Spleen (tissue), 11 donors: ENCODE measurements around the gene RET. TPM values are rescaled to one million over a fixed set of nuclear protein-coding genes. Genes with fewer than 3 reads are reported as not detected.
A peak's percentile ranks its signal among the peaks of the same experiment; 100 is the strongest.

Experiments
- DNase-seq: peaks from one replicate; pipeline ENCODE4 v3.0.0-alpha.2; 2020
- H3K27ac ChIP-seq, 8 donors: fragments of 200-600 bp; sonication (generic) in 7 of 8; 1 replicate in 4 of 8; 2 replicates in 4 of 8; pipeline versions ENCODE4 v1.5.0 to v1.8.0; 2016 to 2021; ENCODE audit warnings: inconsistent platforms in 4 of 8, mild to moderate bottlenecking in 4 of 8, moderate library complexity in 1 of 8
- H3K27me3 ChIP-seq, 7 donors: fragments of 200-600 bp; sonication (generic) in 6 of 7; replicated peaks in 1 of 7; 1 replicate in 4 of 7; 2 replicates in 3 of 7; pipeline versions ENCODE4 v1.5.0 to v1.8.0; 2016 to 2021; ENCODE audit warnings: inconsistent platforms in 3 of 7, mild to moderate bottlenecking in 1 of 7
- H3K36me3 ChIP-seq, 6 donors: fragments of 200-600 bp; sonication (generic) in 5 of 6; 1 replicate in 4 of 6; 2 replicates in 2 of 6; pipeline versions ENCODE4 v1.5.0 to v1.8.0; 2016 to 2021; ENCODE audit warnings: inconsistent platforms in 2 of 6
- H3K4me1 ChIP-seq, 6 donors: fragments of 200-600 bp; sonication (generic) in 5 of 6; 1 replicate in 3 of 6; 2 replicates in 3 of 6; pipeline versions ENCODE4 v1.5.0 to v1.8.0; 2016 to 2021; ENCODE audit warnings: inconsistent platforms in 3 of 6
- H3K4me3 ChIP-seq, 8 donors: fragments of 200-600 bp; sonication (generic) in 7 of 8; 1 replicate in 4 of 8; 2 replicates in 4 of 8; pipeline versions ENCODE4 v1.5.0 to v1.8.0; 2016 to 2021; ENCODE audit warnings: inconsistent platforms in 4 of 8, mild to moderate bottlenecking in 4 of 8, moderate library complexity in 2 of 8
- H3K9me3 ChIP-seq, 8 donors: fragments of 200-600 bp; sonication (generic) in 7 of 8; 1 replicate in 4 of 8; 2 replicates in 4 of 8; pipeline versions ENCODE4 v1.5.0 to v1.8.0; 2016 to 2021; ENCODE audit warnings: inconsistent platforms in 4 of 8
- CTCF ChIP-seq, 11 experiments: fragments of 200-600 bp in 7 of 11; fragments of 450-650 bp in 4 of 11; sonication (generic) in 4 of 11; IDR thresholded peaks in 8 of 11; conservative IDR thresholded peaks in 3 of 11; 1 replicate in 7 of 11; 2 replicates in 4 of 11; pipeline versions ENCODE4 v1.4.0 to v1.8.0; 2016 to 2021; ENCODE audit warnings: antibody characterized with exemption in 11 of 11, inconsistent platforms in 4 of 11, mild to moderate bottlenecking in 1 of 11
- POLR2A ChIP-seq, 3 donors: fragments of 450-650 bp; IDR thresholded peaks; one replicate each; pipeline ENCODE4 v1.5.1; 2017; ENCODE audit warnings: antibody characterized with exemption in 3 of 3, mild to moderate bottlenecking in 1 of 3
- POLR2AphosphoS5 ChIP-seq, 3 donors: sonication (generic); formaldehyde crosslinking; IDR thresholded peaks; one replicate each; pipeline ENCODE4 v1.5.1; 2017; ENCODE audit warnings: antibody characterized with exemption in 3 of 3
- WGBS, 5 donors: extraction: QIAGEN DNeasy Blood & Tissue Kit in 3 of 5; methylation state at CpG; one replicate each; pipeline versions ENCODE4 v1.1.5 to v1.1.7; 2013 to 2018; 5-methylcytosine and 5-hydroxymethylcytosine counted together
- intact Hi-C: fragments of 100-400 bp; cut with DNase I; formaldehyde crosslinking; loops from one replicate; pipeline ENCODE4 v1.15.0; 2023; ENCODE audit warnings: low total_unique reads
- polyA plus RNA-seq, 3 donors: library from polyadenylated mRNA; stranded (reverse); fragments of 200-250 nt; gene quantifications; one replicate each; pipeline ENCODE4 v1.2.1, GENCODE V29; 2013
- total RNA-seq, 7 donors: library from RNA; depleted of rRNA in 3 of 7; stranded (reverse); fragments of >200 nt in 3 of 7; fragmentation: NEBNext Ultra II Directional in 4 of 7; extraction: Animal tissue kit (Norgen Biotek cat#: 25700) in 4 of 7; gene quantifications; one replicate each; pipeline versions ENCODE4 v1.1.0 to v1.2.1, GENCODE V29; 2016 to 2021
- donor health status: healthy with polysubstance abuse.
- donor health status: DM: no; HTN: no; CAD: no; lungs with moderate emphysema.
- donor health status: DM: no; HTN: no; CAD: no.
- donor health status: Bipolar disorder and iron deficiency.
- donor health status: healthy.
- donor health status: DM: no; HTN: no; CAD: no.
- donor health status: DM: yes; HTN: yes; CAD: no.

Gene RET
- total and polyA plus RNA-seq, 10 donors: 0.02 to 0.54 (median 0.31) TPM; not detected in 2

- intact Hi-C loops: no loop called here
- TF ChIP-seq CTCF (IDR thresholded peaks at IDR 0.05 in 8 of 11, conservative IDR thresholded peaks at IDR 0.05 in 3 of 11): no peak
- no peak for TF ChIP-seq POLR2AphosphoS5 (IDR thresholded peaks at IDR 0.05)
- no peak for TF ChIP-seq POLR2A (IDR thresholded peaks at IDR 0.05)
- Histone ChIP-seq H3K4me1 (peaks cover 0 to 34% (median 12%) of the 10 kb centered on the region in 6 donors), H3K4me3 (no peak overlapping the region), H3K36me3 (peaks cover 0 to 100% (median 60%) of the 10 kb centered on the region in 6 donors), H3K27ac (peak overlapping the region in 1 of 8 donors; percentile 8), H3K9me3 (peaks cover 0 to 27% (median 21%) of the 10 kb centered on the region in 8 donors), H3K27me3 (no peaks in the 10 kb centered on the region)
- no peak for DNase-seq
- WGBS, 5 donors: 95 to 98% (median 97%) methylated on average over 3 of the region's 3 CpGs
Measured at GRCh38 chr10:43176271-43176670, 99.4 kb downstream of the RET start.

DNA sequence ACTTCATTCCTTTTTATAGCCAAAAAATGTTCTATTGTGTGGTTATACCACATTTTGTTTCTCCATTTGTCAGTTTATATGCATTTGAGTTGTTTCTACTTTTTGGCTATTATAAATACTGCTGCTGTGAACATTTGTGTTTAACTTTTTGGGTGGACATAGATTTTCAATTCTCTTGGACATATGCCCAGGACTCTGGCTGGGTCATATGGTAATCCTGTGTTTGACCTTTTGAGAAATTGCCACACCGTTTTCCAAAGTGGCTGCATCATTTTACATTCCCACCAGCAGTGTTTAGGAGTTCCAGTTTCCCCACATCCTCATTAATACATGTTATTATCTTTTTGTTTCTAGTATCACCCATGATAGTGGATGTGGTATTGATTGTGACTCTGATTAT, 100.7 kb downstream of the RET start:
- no peak for DNase-seq
- Histone ChIP-seq H3K36me3 (peaks cover 0 to 100% (median 63%) of the 10 kb centered on the region in 6 donors), H3K4me3 (no peak overlapping the region), H3K4me1 (peaks cover 0 to 23% (median 7%) of the 10 kb centered on the region in 6 donors), H3K27me3 (no peaks in the 10 kb centered on the region), H3K27ac (peak overlapping the region in 1 of 8 donors; percentile 8), H3K9me3 (peaks cover 0 to 27% (median 21%) of the 10 kb centered on the region in 8 donors)
- TF ChIP-seq POLR2AphosphoS5 (IDR thresholded peaks at IDR 0.05) (no peak), CTCF (IDR thresholded peaks at IDR 0.05 in 8 of 11, conservative IDR thresholded peaks at IDR 0.05 in 3 of 11) (no peak), POLR2A (IDR thresholded peaks at IDR 0.05) (no peak)
- 79 to 93% (median 81%) methylated on average over 1 of the region's 1 CpG for WGBS, 5 donors
- intact Hi-C loops: no loop called here

Other genes starting within 250 kb of the RET start
- 10 to 100 TPM; 29.8 to 77.1 (median 41.9) TPM for gene CSGALNACT2, start 61.4 kb downstream of the RET start, total RNA-seq
- 10 to 100 TPM in 1 of 3 donors, 1 to 10 TPM in 2; 8.1 to 10.1 (median 8.5) TPM for gene CSGALNACT2, start 61.4 kb downstream of the RET start, polyA plus RNA-seq
- gene RASGEF1A, start 190.0 kb downstream of the RET start, total RNA-seq: 1 to 10 TPM; 2.5 to 7.1 (median 3.6) TPM
- 1 to 10 TPM; 1.9 to 3.1 (median 2.1) TPM for gene RASGEF1A, start 190.0 kb downstream of the RET start, polyA plus RNA-seq